ENCODE data around the gene SERINC2. TPM values are rescaled to one million over a fixed set of nuclear protein-coding genes. Genes with fewer than 3 reads are reported as not detected.
"Not testable (repeated sequence)": the region's sequence is repeated elsewhere in the genome, so short reads cannot be mapped to it uniquely, and the experiment has no call there.

The SERINC2 gene
- total RNA-seq, 2 experiments from 2014 or later, result 0.10 TPM; not detected in 1

GRCh38 chr1:31374511-31375196, 38.4 kb upstream of the SERINC2 start:
- DNase-seq, result no peak
- H3K9me3 Mint-ChIP-seq, result no peaks in the 10 kb centered on the region
- no peaks in the 10 kb centered on the region for H3K36me3 Mint-ChIP-seq (ENCODE audit: low read depth)
- CTCF ChIA-PET, result interaction anchor here (1.3 kb wide), 1 partner anchor 47 kb away, joined by 3 read pairs; no protein-coding TSS in a partner anchor
- H3K4me1 Mint-ChIP-seq (ENCODE audit: low read depth), result peaks cover 7% of the 10 kb centered on the region
- H3K27me3 Mint-ChIP-seq (ENCODE audit: low read depth), result peaks cover 3% of the 10 kb centered on the region
- no peak overlapping the region for H3K27ac Mint-ChIP-seq
- intact Hi-C loops (cut with micrococcal nuclease), result no loop called here
- no peak overlapping the region for H3K4me3 Mint-ChIP-seq

- CTCF ChIA-PET, result interaction anchor here (0.6 kb wide), 1 partner anchor 18 kb away, joined by 3 read pairs; no protein-coding TSS in a partner anchor
- H3K27ac Mint-ChIP-seq, result no peak overlapping the region
Measured at GRCh38 chr1:31376375-31377134, 36.5 kb upstream of the SERINC2 start.

GRCh38 chr1:31377364-31377863, 35.6 kb upstream of the SERINC2 start:
- CTCF ChIA-PET, result no interaction called here
- H3K4me3 Mint-ChIP-seq, result no peak overlapping the region
- no peak for DNase-seq
- H3K9me3 Mint-ChIP-seq, result no peaks in the 10 kb centered on the region
- H3K4me1 Mint-ChIP-seq (ENCODE audit: low read depth), result peaks cover 7% of the 10 kb centered on the region
- intact Hi-C loops (cut with micrococcal nuclease), result no loop called here
- no peaks in the 10 kb centered on the region for H3K36me3 Mint-ChIP-seq (ENCODE audit: low read depth)
- H3K27me3 Mint-ChIP-seq (ENCODE audit: low read depth), result peaks cover 7% of the 10 kb centered on the region
- H3K27ac Mint-ChIP-seq, result no peak overlapping the region

More at GRCh38 chr1:31376375-31377134, 36.5 kb upstream of the SERINC2 start:
- H3K36me3 Mint-ChIP-seq (ENCODE audit: low read depth), result no peaks in the 10 kb centered on the region
- H3K27me3 Mint-ChIP-seq (ENCODE audit: low read depth), result peaks cover 3% of the 10 kb centered on the region
- DNase-seq, result no peak
- H3K4me3 Mint-ChIP-seq, result no peak overlapping the region
- no peaks in the 10 kb centered on the region for H3K9me3 Mint-ChIP-seq
- peaks cover 7% of the 10 kb centered on the region for H3K4me1 Mint-ChIP-seq (ENCODE audit: low read depth)
- intact Hi-C loops (cut with micrococcal nuclease), result no loop called here

GRCh38 chr1:31378001-31378400, 35.0 kb upstream of the SERINC2 start:
- H3K27me3 Mint-ChIP-seq (ENCODE audit: low read depth), result peaks cover 7% of the 10 kb centered on the region
- no peaks in the 10 kb centered on the region for H3K9me3 Mint-ChIP-seq
- no peak for DNase-seq
- H3K4me1 Mint-ChIP-seq (ENCODE audit: low read depth), result peaks cover 7% of the 10 kb centered on the region
- no peak overlapping the region for H3K27ac Mint-ChIP-seq
- CTCF ChIA-PET, result no interaction called here
- no peaks in the 10 kb centered on the region for H3K36me3 Mint-ChIP-seq (ENCODE audit: low read depth)
- no peak overlapping the region for H3K4me3 Mint-ChIP-seq
- intact Hi-C loops (cut with micrococcal nuclease), result no loop called here

GRCh38 chr1:31380181-31380580, 32.8 kb upstream of the SERINC2 start:
- H3K4me3 Mint-ChIP-seq, result no peak overlapping the region
- no peak for DNase-seq
- H3K4me1 Mint-ChIP-seq (ENCODE audit: low read depth), result no peaks in the 10 kb centered on the region
- peaks cover 15% of the 10 kb centered on the region for H3K27me3 Mint-ChIP-seq (ENCODE audit: low read depth)
- CTCF ChIA-PET, result interaction anchor here (0.5 kb wide), 1 partner anchor 42 kb away, joined by 3 read pairs; no protein-coding TSS in a partner anchor
- no peaks in the 10 kb centered on the region for H3K36me3 Mint-ChIP-seq (ENCODE audit: low read depth)
- intact Hi-C loops (cut with micrococcal nuclease), result no loop called here
- no peaks in the 10 kb centered on the region for H3K9me3 Mint-ChIP-seq
- no peak overlapping the region for H3K27ac Mint-ChIP-seq

GRCh38 chr1:31381394-31382294, 31.4 kb upstream of the SERINC2 start:
- CTCF ChIA-PET, result no interaction called here
- Mint-ChIP-seq H3K4me1 (ENCODE audit: low read depth) (no peaks in the 10 kb centered on the region), H3K27me3 (ENCODE audit: low read depth) (peaks cover 15% of the 10 kb centered on the region), H3K36me3 (ENCODE audit: low read depth) (no peaks in the 10 kb centered on the region), H3K27ac (no peak overlapping the region), H3K9me3 (no peaks in the 10 kb centered on the region), H3K4me3 (no peak overlapping the region)
- no peak for DNase-seq
- intact Hi-C loops (cut with micrococcal nuclease), result no loop called here

DNA sequence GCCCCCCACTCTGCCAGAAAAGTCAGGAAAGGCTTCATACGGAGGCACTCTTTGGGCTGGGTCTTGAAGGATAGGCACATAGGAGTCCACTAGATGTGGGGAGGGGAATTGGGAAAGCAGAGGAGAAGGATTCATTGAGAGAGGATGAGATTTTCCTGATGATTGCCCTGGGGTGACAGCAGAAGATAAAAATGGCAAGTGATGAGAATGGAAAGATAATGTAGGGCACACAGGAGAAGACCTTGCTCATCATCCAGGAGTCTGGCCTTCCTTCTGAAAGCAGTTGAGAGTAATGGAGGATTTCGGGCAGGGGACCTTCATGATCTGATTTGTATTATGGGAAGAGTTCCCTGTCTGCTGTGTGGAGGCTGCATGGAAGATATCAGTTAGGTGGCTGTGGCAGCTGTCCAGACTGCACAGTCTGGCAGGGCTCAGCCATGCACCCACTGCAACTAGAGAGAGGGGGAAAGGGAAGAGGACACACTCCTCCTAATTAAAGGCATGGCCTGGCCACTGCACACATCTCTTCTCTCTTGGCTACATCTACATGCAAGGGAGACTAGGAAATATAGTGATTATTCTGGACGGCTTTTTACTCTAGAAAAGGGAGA, 30.5 kb upstream of the SERINC2 start:
- H3K36me3 Mint-ChIP-seq (ENCODE audit: low read depth), result no peaks in the 10 kb centered on the region
- intact Hi-C loops (cut with micrococcal nuclease), result no loop called here
- H3K4me3 Mint-ChIP-seq, result no peak overlapping the region
- CTCF ChIA-PET, result interaction anchor here (1.0 kb wide), 1 partner anchor 14 kb away, joined by 3 read pairs; no protein-coding TSS in a partner anchor
- H3K27me3 Mint-ChIP-seq (ENCODE audit: low read depth), result peaks cover 15% of the 10 kb centered on the region
- H3K9me3 Mint-ChIP-seq, result no peaks in the 10 kb centered on the region
- no peak for DNase-seq
- H3K4me1 Mint-ChIP-seq (ENCODE audit: low read depth), result no peaks in the 10 kb centered on the region
- H3K27ac Mint-ChIP-seq, result no peak overlapping the region

- no peak for DNase-seq
- Mint-ChIP-seq H3K4me1 (ENCODE audit: low read depth) (no peaks in the 10 kb centered on the region), H3K9me3 (no peaks in the 10 kb centered on the region), H3K36me3 (ENCODE audit: low read depth) (no peaks in the 10 kb centered on the region), H3K27ac (no peak overlapping the region), H3K4me3 (no peak overlapping the region), H3K27me3 (ENCODE audit: low read depth) (peaks cover 15% of the 10 kb centered on the region)
- CTCF ChIA-PET, result interaction anchor here (0.6 to 2.6 kb wide), 3 partner anchors 9 to 105 kb away, joined by 3 to 12 read pairs (median 4); no protein-coding TSS in a partner anchor
- intact Hi-C loops (cut with micrococcal nuclease), result no loop called here
Measured at GRCh38 chr1:31383967-31384366, 29.0 kb upstream of the SERINC2 start.

DNA sequence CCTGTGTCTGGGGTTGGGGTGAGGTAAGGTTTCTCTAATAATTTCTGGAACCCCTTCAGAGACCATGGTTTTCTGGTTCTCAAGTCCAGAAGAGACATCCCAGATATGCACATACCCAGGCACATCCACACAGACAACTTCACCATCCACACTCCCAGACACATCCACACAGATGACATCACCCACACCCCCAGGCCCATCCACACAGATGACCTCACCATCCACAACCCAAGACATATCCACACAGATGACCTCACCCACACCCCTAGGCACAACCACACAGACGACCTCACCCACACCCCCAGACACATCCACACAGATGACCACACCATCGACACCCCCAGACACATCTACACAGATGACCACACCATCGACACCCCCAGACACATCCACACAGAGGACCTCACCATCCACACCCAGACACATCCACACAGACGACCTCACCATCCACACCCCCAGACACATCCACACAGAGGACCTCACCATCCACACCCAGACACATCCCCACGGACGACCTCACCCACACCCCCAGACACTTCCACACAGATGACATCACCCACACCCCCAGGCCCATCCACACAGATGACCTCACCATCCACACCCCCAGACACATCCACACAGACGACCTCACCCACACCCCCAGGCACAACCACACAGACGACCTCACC, 26.3 kb upstream of the SERINC2 start:
- H3K4me3 Mint-ChIP-seq; CTCF ChIA-PET; H3K36me3 Mint-ChIP-seq (ENCODE audit: low read depth): not testable (repeated sequence)

DNA sequence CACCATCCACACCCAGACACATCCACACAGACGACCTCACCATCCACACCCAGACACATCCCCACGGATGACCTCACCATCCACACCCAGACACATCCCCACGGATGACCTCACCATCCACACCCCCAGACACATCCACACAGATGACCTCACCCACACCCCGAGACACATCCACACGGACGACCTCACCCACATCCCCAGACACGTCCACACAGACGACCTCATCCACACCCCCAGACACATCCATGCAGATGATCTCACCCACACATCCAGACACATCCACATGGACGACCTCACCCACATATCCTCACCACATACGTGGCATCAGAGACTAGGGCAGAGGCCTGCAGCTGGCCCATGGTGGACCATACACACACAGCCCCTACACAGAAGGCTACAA, 25.4 kb upstream of the SERINC2 start:
- no peak for DNase-seq
- CTCF ChIA-PET, result no interaction called here
- no peaks in the 10 kb centered on the region for H3K36me3 Mint-ChIP-seq (ENCODE audit: low read depth)
- intact Hi-C loops (cut with micrococcal nuclease), result no loop called here
- no peak overlapping the region for H3K27ac Mint-ChIP-seq
- no peaks in the 10 kb centered on the region for H3K9me3 Mint-ChIP-seq
- H3K4me1 Mint-ChIP-seq (ENCODE audit: low read depth), result no peaks in the 10 kb centered on the region
- H3K4me3 Mint-ChIP-seq, result no peak overlapping the region
- H3K27me3 Mint-ChIP-seq (ENCODE audit: low read depth), result peaks cover 8% of the 10 kb centered on the region

More for the DNA sequence above, 26.3 kb upstream of the SERINC2 start:
- H3K27me3 Mint-ChIP-seq (ENCODE audit: low read depth), result peaks cover 12% of the 10 kb centered on the region
- H3K9me3 Mint-ChIP-seq; intact Hi-C loops (cut with micrococcal nuclease); DNase-seq; H3K27ac Mint-ChIP-seq; H3K4me1 Mint-ChIP-seq (ENCODE audit: low read depth): not testable (repeated sequence)

DNA sequence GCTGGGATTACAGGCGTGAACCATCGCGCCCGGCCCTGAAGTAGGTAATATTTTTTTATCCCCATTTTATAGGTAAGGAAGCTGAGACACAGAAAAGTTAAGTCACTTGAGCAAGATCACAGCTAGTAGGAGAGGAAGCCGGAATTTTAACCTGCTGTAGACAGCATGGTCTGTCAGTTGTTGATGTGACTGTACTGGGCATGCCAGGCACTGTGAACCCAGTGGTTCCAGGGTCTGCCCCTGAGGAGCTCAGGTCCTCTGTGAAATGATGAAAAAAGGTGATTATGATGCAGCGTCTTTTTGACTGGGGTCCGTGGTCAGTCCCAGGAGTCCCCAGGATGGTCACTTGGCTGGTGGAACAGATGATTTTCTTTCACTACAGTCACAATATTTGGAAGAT, 23.4 kb upstream of the SERINC2 start:
- Mint-ChIP-seq H3K27ac (no peak overlapping the region), H3K36me3 (ENCODE audit: low read depth) (no peaks in the 10 kb centered on the region), H3K4me1 (ENCODE audit: low read depth) (peaks cover 5% of the 10 kb centered on the region), H3K27me3 (ENCODE audit: low read depth) (no peaks in the 10 kb centered on the region), H3K9me3 (no peaks in the 10 kb centered on the region), H3K4me3 (no peak overlapping the region)
- CTCF ChIA-PET, result interaction anchor here (1.0 to 1.8 kb wide), 2 partner anchors 31 to 159 kb away, joined by 3 to 6 read pairs; no protein-coding TSS in a partner anchor
- intact Hi-C loops (cut with micrococcal nuclease), result no loop called here
- no peak for DNase-seq

All from activated naive CD4-positive, alpha-beta T cell treated with anti-CD3 and anti-CD28 coated beads for 36 hours (primary cell).